ENCODE data around the gene ATXN3.

ATXN3 gene

DNA sequence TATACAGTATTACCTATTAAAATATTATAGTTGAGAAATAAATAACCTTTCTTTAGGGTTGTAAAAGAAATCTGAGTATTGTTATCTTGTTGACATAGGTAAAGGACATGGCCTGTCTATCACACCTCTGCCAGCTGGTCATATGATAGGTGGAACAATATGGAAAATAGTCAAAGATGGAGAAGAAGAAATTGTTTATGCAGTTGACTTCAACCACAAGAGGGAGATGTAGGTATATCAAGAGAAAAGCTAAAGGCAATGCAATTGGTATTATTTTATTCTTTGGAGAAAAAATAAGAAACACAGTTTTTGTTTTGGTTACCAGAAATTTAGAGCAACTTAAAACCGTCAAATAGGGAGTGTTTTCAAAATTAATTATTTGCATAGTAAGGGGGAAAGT lies 28.9 kb upstream of the ATXN3 start:
- Histone ChIP-seq H3K27ac (ENCODE audit: extremely low read depth, low read depth, low read length) (no peak overlapping the region), H3K4me1 (ENCODE audit: control insufficient read depth, insufficient read depth, low read length) (no peaks in the 10 kb centered on the region), H3K36me3 (ENCODE audit: control insufficient read depth in 2 of 2, insufficient read depth in 1 of 2, low read length in 2 of 2) (peaks cover 71 to 85% of the 10 kb centered on the region in 2 experiments), H3K4me3 (ENCODE audit: low read depth, low read length) (no peak overlapping the region), H3K9me3 (ENCODE audit: control insufficient read depth, insufficient read depth, low read depth, low read length) (no peaks in the 10 kb centered on the region)
- ChIA-PET CTCF (interaction anchor here (0.6 to 2.6 kb wide), 14 partner anchors 9 to 1029 kb away, joined by 3 to 12 read pairs (median 5); partner anchors contain the start of genes CPSF2 and NDUFB1), POLR2A (interaction anchor here (1.4 kb wide), 1 partner anchor 13 kb away, joined by 3 read pairs; no protein-coding TSS in a partner anchor)
- TF ChIP-seq, protein P1, sequence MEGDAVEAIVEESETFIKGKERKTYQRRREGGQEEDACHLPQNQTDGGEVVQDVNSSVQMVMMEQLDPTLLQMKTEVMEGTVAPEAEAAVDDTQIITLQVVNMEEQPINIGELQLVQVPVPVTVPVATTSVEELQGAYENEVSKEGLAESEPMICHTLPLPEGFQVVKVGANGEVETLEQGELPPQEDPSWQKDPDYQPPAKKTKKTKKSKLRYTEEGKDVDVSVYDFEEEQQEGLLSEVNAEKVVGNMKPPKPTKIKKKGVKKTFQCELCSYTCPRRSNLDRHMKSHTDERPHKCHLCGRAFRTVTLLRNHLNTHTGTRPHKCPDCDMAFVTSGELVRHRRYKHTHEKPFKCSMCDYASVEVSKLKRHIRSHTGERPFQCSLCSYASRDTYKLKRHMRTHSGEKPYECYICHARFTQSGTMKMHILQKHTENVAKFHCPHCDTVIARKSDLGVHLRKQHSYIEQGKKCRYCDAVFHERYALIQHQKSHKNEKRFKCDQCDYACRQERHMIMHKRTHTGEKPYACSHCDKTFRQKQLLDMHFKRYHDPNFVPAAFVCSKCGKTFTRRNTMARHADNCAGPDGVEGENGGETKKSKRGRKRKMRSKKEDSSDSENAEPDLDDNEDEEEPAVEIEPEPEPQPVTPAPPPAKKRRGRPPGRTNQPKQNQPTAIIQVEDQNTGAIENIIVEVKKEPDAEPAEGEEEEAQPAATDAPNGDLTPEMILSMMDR (tag by site-specific recombination; IDR thresholded peaks at IDR 0.05) = 0 out of 2 replicates have a peak, but pooled peaks have one; percentile 10
- TF ChIP-seq, protein P2, sequence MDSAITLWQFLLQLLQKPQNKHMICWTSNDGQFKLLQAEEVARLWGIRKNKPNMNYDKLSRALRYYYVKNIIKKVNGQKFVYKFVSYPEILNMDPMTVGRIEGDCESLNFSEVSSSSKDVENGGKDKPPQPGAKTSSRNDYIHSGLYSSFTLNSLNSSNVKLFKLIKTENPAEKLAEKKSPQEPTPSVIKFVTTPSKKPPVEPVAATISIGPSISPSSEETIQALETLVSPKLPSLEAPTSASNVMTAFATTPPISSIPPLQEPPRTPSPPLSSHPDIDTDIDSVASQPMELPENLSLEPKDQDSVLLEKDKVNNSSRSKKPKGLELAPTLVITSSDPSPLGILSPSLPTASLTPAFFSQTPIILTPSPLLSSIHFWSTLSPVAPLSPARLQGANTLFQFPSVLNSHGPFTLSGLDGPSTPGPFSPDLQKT (IDR thresholded peaks at IDR 0.05; ENCODE audit: borderline replicate concordance, low read depth, low read length) = no peak
- TF ChIP-seq, protein P3, sequence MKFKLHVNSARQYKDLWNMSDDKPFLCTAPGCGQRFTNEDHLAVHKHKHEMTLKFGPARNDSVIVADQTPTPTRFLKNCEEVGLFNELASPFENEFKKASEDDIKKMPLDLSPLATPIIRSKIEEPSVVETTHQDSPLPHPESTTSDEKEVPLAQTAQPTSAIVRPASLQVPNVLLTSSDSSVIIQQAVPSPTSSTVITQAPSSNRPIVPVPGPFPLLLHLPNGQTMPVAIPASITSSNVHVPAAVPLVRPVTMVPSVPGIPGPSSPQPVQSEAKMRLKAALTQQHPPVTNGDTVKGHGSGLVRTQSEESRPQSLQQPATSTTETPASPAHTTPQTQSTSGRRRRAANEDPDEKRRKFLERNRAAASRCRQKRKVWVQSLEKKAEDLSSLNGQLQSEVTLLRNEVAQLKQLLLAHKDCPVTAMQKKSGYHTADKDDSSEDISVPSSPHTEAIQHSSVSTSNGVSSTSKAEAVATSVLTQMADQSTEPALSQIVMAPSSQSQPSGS (tag by site-specific recombination; IDR thresholded peaks at IDR 0.05; ENCODE audit: low read depth) = no peak
- peak; percentile 75 for TF ChIP-seq ZNF654 (tag by site-specific recombination; IDR thresholded peaks at IDR 0.05; ENCODE audit: low read depth)

DNA sequence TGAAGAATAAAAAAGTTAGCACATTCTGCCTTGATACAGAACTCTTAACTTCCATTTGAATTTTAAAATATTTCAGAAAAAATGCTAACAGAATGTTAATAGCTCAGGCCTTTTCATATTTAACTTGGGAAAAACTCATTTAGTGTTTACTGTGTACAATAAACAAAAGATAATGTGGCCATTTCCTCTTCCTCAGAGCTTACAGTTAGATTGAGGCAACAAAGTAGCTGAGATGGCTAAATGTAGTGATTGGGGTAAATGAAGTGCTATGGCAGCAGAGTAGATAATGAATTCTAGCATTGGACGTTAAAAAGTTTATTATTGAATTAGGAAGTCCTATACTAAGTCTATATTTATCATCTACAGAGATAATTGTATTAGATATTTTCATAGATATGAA lies 28.1 kb upstream of the ATXN3 start:
- Histone ChIP-seq H3K4me1 (ENCODE audit: control insufficient read depth, insufficient read depth, low read length) (no peaks in the 10 kb centered on the region), H3K27ac (ENCODE audit: extremely low read depth, low read depth, low read length) (no peak overlapping the region), H3K4me3 (ENCODE audit: low read depth, low read length) (no peak overlapping the region), H3K9me3 (ENCODE audit: control insufficient read depth, insufficient read depth, low read depth, low read length) (no peaks in the 10 kb centered on the region), H3K36me3 (ENCODE audit: control insufficient read depth in 2 of 2, insufficient read depth in 1 of 2, low read length in 2 of 2) (peaks cover 71 to 87% of the 10 kb centered on the region in 2 experiments)
- TF ChIP-seq, protein P4, sequence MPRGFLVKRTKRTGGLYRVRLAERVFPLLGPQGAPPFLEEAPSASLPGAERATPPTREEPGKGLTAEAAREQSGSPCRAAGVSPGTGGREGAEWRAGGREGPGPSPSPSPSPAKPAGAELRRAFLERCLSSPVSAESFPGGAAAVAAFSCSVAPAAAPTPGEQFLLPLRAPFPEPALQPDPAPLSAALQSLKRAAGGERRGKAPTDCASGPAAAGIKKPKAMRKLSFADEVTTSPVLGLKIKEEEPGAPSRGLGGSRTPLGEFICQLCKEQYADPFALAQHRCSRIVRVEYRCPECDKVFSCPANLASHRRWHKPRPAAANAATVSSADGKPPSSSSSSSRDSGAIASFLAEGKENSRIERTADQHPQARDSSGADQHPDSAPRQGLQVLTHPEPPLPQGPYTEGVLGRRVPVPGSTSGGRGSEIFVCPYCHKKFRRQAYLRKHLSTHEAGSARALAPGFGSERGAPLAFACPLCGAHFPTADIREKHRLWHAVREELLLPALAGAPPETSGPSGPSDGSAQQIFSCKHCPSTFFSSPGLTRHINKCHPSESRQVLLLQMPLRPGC (tag by site-specific recombination; IDR thresholded peaks at IDR 0.05) = no peak
- no peak for TF ChIP-seq ZNF416 (tag by site-specific recombination; IDR thresholded peaks at IDR 0.05)
- TF ChIP-seq ZNF501 (tag by site-specific recombination; IDR thresholded peaks at IDR 0.05) = no peak
- TF ChIP-seq, protein P5, sequence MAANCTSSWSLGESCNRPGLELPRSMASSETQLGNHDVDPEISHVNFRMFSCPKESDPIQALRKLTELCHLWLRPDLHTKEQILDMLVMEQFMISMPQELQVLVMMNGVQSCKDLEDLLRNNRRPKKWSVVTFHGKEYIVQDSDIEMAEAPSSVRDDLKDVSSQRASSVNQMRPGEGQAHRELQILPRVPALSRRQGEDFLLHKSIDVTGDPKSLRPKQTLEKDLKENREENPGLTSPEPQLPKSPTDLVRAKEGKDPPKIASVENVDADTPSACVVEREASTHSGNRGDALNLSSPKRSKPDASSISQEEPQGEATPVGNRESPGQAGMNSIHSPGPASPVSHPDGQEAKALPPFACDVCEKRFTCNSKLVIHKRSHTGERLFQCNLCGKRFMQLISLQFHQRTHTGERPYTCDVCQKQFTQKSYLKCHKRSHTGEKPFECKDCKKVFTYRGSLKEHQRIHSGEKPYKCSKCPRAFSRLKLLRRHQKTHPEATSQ (tag by site-specific recombination; IDR thresholded peaks at IDR 0.05) = no peak
- no peak for TF ChIP-seq ZBTB20 (tag by site-specific recombination; IDR thresholded peaks at IDR 0.05)
- no peak for TF ChIP-seq ZNF132 (tag by site-specific recombination; IDR thresholded peaks at IDR 0.05; ENCODE audit: borderline replicate concordance)
- no peak for TF ChIP-seq ZBTB17 (tag by site-specific recombination; IDR thresholded peaks at IDR 0.05)
- no peak for TF ChIP-seq ZNF274 (IDR thresholded peaks at IDR 0.05; ENCODE audit: low read length)
- TF ChIP-seq ZNF274 (tag by site-specific recombination; IDR thresholded peaks at IDR 0.05; ENCODE audit: borderline replicate concordance) = no peak
- no peak for TF ChIP-seq ZNF610 (tag by site-specific recombination; IDR thresholded peaks at IDR 0.05; ENCODE audit: borderline replicate concordance)
- no peak for TF ChIP-seq ZNF558 (tag by site-specific recombination; IDR thresholded peaks at IDR 0.05)
- TF ChIP-seq ZNF561 (tag by site-specific recombination; IDR thresholded peaks at IDR 0.05; ENCODE audit: borderline replicate concordance) = no peak
- TF ChIP-seq ZNF169 (tag by site-specific recombination; IDR thresholded peaks at IDR 0.05) = no peak
- ChIA-PET CTCF (interaction anchor here (1.4 to 2.6 kb wide), 4 partner anchors 10 to 323 kb away, joined by 6 to 12 read pairs (median 7); no protein-coding TSS in a partner anchor), POLR2A (no interaction called here)
